Adrenal gland (tissue), 12 donors: ENCODE measurements around the gene CST4. TPM values are rescaled to one million over a fixed set of nuclear protein-coding genes. Genes with fewer than 3 reads are reported as not detected.
"Not testable (repeated sequence)": the region's sequence is repeated elsewhere in the genome, so short reads cannot be mapped to it uniquely, and the experiment has no call there.

Experiments
- DNase-seq, 7 donors: peaks; one replicate each; pipeline ENCODE4 v3.0.0-alpha.2; 2019 to 2020
- H3K27ac ChIP-seq, 5 donors: fragments of 200-600 bp; sonication (generic) in 4 of 5; 1 replicate in 3 of 5; 2 replicates in 2 of 5; pipeline versions ENCODE4 v1.5.1 to v1.8.0; 2016 to 2020; ENCODE audit warnings: mild to moderate bottlenecking in 1 of 5
- H3K27me3 ChIP-seq: fragments of 200-600 bp; 2 replicates; pipeline ENCODE4 v1.8.0; 2021
- H3K36me3 ChIP-seq, 2 donors: fragments of 200-600 bp; replicated peaks in 1 of 2; 1 replicate in 1 of 2; 2 replicates in 1 of 2; pipeline versions ENCODE4 v1.5.1 to v1.8.0; 2018 to 2022
- H3K4me1 ChIP-seq, 2 donors: fragments of 200-600 bp; replicated peaks in 1 of 2; 1 replicate in 1 of 2; 2 replicates in 1 of 2; pipeline versions ENCODE4 v1.5.1 to v1.8.0; 2018 to 2021
- H3K4me3 ChIP-seq, 4 donors: fragments of 200-600 bp; sonication (generic) in 3 of 4; one replicate each; pipeline ENCODE4 v1.5.1; 2016 to 2018
- H3K9me3 ChIP-seq, 3 donors: fragments of 200-600 bp; sonication (generic) in 1 of 3; replicated peaks in 1 of 3; 1 replicate in 2 of 3; 2 replicates in 1 of 3; pipeline versions ENCODE4 v1.5.1 to v1.8.0; 2016 to 2021
- POLR2A ChIP-seq, 2 donors: fragments of 450-650 bp; IDR thresholded peaks; one replicate each; pipeline ENCODE4 v1.6.1; 2017; ENCODE audit warnings: antibody characterized with exemption in 2 of 2, mild to moderate bottlenecking in 2 of 2, moderate library complexity in 1 of 2
- WGBS, 4 donors: extraction: QIAGEN DNeasy Blood & Tissue Kit in 2 of 4; methylation state at CpG; one replicate each; pipeline versions ENCODE4 v1.1.5 to v1.1.7; 2013 to 2017; 5-methylcytosine and 5-hydroxymethylcytosine counted together
- intact Hi-C, 2 donors: fragments of 100-400 bp; cut with DNase I; formaldehyde crosslinking; loops; one replicate each; pipeline versions ENCODE4 v1.14.1 to v1.15.0; 2022 to 2023
- polyA plus RNA-seq, 3 donors: library from polyadenylated mRNA; stranded (reverse); fragments of 200-250 nt in 2 of 3; fragments of 350-450 nt in 1 of 3; fragmentation: Illumina TruSeq in 1 of 3; extraction: RNeasy Lipid Tissue Mini Kit (QIAGEN cat#74804) in 1 of 3; gene quantifications; one replicate each; pipeline ENCODE4 v1.2.3, GENCODE V29; 2013 to 2014
- total RNA-seq, 9 donors: library from RNA; depleted of rRNA in 4 of 9; stranded (reverse); fragments of >200 nt in 4 of 9; fragments of 120-200 nt in 1 of 9; fragmentation: NEBNext Ultra II Directional in 1 of 9; extraction: Animal tissue kit (Norgen Biotek cat#: 25700) in 1 of 9; gene quantifications; one replicate each; pipeline versions ENCODE4 v1.1.0 to v1.2.4, GENCODE V29; 2013 to 2023
- TF ChIP-seq, protein P1 (sequence below), 6 experiments: fragments of 450-650 bp in 4 of 6; fragments of 200-600 bp in 2 of 6; sonication (generic) in 1 of 6; IDR thresholded peaks; 1 replicate in 5 of 6; 2 replicates in 1 of 6; pipeline versions ENCODE4 v1.5.1 to v1.8.0; 2016 to 2021; ENCODE audit warnings: antibody characterized with exemption in 6 of 6, mild to moderate bottlenecking in 2 of 6, moderate library complexity in 1 of 6
- donor health status: healthy with polysubstance abuse.
- donor health status: Bipolar disorder and iron deficiency.
- donor health status: DM: yes; HTN: yes; CAD: no.
- donor health status: DM: no; HTN: no; CAD: no.
- donor health status: DM: no; HTN: no; CAD: no.
- donor health status: DM: yes; HTN: yes; CAD: no.

Gene CST4
- total and polyA plus RNA-seq, 12 donors: not detected

DNA sequence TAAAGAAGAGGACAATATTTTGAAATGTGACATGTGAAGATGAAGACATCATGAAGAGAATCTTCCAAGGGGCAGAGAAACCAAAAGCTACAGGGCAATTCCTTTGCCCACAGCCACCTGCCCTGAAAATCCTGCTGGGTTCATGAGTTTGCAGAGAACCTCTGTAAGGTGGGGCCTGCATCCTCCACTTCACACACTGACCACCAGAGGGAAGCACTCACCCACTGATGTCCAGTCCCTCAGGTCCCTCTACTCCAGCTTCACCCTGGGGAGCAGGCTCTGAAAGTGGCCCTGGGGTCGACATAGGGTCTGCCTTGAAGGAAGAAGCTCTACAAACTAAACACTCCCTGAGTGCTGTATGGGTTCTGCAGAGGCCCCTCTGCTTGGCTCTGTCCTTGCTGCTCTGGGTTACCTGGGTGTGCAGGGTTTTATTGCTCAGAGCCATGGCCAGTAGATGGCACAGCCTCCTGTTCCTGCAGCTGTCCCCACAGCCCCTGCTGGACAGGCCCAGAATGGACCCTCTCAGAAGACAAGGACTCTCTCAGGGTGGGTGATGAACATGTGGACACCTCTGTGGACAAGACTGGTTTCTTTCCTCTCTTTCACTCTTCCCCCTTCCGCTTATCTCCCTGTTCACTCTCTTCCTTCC, 34.9 kb upstream of the CST4 start:
- H3K36me3 ChIP-seq, H3K4me3 ChIP-seq, H3K27me3 ChIP-seq, H3K27ac ChIP-seq, H3K4me1 ChIP-seq, intact Hi-C loops, H3K9me3 ChIP-seq: not testable (repeated sequence)
- DNase-seq: peak in 5 of 7 donors; percentile 17 to 59 (median 48)
- WGBS, 4 donors: 42 to 94% (median 43%) methylated on average over 1 to 2 of the region's 2 CpGs
- TF ChIP-seq, protein P1, sequence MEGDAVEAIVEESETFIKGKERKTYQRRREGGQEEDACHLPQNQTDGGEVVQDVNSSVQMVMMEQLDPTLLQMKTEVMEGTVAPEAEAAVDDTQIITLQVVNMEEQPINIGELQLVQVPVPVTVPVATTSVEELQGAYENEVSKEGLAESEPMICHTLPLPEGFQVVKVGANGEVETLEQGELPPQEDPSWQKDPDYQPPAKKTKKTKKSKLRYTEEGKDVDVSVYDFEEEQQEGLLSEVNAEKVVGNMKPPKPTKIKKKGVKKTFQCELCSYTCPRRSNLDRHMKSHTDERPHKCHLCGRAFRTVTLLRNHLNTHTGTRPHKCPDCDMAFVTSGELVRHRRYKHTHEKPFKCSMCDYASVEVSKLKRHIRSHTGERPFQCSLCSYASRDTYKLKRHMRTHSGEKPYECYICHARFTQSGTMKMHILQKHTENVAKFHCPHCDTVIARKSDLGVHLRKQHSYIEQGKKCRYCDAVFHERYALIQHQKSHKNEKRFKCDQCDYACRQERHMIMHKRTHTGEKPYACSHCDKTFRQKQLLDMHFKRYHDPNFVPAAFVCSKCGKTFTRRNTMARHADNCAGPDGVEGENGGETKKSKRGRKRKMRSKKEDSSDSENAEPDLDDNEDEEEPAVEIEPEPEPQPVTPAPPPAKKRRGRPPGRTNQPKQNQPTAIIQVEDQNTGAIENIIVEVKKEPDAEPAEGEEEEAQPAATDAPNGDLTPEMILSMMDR (IDR thresholded peaks at IDR 0.05): peak in 4 of 6 experiments; percentile 25 to 45 (median 38)

DNA sequence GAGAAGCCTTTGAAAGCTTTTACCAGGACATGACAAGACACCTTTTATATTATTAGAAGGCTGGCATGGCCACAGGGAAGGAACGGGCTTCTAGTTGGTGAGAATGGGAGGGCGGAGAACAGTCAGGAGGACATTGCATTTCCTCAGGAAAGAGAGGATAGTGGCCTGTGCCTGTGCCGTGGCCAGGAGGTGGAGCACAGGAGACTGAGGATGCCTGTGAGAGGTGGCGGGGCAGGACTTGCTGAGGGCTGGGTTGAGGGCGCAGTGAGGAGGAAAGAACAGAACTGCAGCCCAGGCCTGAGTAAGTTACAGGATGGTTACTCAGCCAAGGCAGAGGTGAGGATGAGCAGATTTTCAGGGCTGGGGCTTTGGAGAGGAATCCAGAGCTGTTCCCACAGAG, 34.0 kb upstream of the CST4 start:
- H3K27ac ChIP-seq, H3K4me3 ChIP-seq, intact Hi-C loops, H3K4me1 ChIP-seq, H3K27me3 ChIP-seq, H3K36me3 ChIP-seq, DNase-seq, H3K9me3 ChIP-seq: not testable (repeated sequence)
- WGBS, 4 donors: 63 to 81% (median 67%) methylated on average over 5 of the region's 5 CpGs

DNA sequence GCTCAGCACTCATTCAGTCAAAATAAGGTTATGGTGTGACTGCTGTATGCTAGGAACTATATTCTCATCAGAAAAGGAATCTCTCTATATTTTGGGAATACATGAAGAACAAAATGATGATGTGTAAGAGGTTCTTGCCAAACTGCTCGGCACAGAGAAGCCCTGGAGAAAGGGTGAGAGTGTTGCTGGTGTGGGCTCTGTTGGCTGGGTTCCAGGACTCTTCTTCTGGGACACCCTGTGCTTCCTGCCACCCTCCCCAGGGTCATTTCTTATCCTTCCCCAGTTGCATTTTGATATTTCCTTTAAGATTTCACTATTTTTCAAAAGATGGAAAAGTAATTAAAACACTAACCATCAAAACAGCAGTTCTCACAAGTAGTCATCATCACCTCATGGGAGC, 33.1 kb upstream of the CST4 start:
- Histone ChIP-seq H3K4me1 (no peaks in the 10 kb centered on the region), H3K36me3 (no peaks in the 10 kb centered on the region), H3K9me3 (no peaks in the 10 kb centered on the region), H3K4me3 (no peak overlapping the region), H3K27me3 (no peaks in the 10 kb centered on the region), H3K27ac (no peak overlapping the region)
- DNase-seq: peak in 1 of 7 donors; percentile 10
- 12 to 55% (median 33%) methylated on average over 1 of the region's 1 CpG for WGBS, 4 donors
- intact Hi-C loops: no loop called here
- TF ChIP-seq, protein P1 (IDR thresholded peaks at IDR 0.05): no peak
- TF ChIP-seq POLR2A (IDR thresholded peaks at IDR 0.05): no peak

DNA sequence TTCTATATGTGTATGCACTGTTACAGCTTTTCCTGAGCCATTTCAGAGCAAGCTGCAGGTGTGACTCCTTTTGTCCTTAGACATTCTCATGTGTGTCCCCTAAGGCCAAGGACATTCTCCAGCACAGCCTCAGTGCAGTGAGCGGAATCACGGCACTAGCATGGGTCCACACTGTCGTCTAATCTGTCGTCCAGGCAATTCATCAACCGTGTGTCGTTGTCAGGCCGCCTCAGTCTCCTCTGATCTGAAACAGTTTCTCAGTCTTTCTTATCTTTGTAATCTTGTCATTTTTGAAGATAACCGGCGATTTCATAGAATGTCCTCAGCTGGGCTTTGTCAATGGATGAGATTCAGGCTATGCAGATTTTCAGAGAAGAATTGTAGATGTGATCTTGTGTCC, 30.5 kb upstream of the CST4 start:
- DNase-seq, H3K27me3 ChIP-seq, H3K4me3 ChIP-seq, intact Hi-C loops, H3K27ac ChIP-seq, H3K36me3 ChIP-seq, H3K9me3 ChIP-seq, H3K4me1 ChIP-seq: not testable (repeated sequence)
- 32 to 38% (median 35%) methylated on average over 9 of the region's 9 CpGs for WGBS, 4 donors

DNA sequence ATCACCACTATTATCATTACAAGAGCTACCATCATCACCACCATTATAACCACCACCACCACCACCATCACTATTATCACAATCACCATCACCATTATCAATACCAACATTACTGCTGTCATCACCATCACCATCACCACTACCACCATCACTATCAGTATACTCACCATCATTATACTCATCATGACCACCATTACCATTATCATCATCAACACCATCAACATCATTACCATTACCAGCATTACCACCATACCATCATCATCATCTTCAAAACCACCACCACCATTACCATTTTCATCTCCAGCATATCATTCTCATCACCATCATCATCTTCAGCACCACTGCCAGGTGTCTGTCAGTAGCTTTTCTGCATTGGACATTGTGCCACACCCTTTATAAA, 22.9 kb upstream of the CST4 start:
- intact Hi-C loops, DNase-seq: not testable (repeated sequence)

DNA sequence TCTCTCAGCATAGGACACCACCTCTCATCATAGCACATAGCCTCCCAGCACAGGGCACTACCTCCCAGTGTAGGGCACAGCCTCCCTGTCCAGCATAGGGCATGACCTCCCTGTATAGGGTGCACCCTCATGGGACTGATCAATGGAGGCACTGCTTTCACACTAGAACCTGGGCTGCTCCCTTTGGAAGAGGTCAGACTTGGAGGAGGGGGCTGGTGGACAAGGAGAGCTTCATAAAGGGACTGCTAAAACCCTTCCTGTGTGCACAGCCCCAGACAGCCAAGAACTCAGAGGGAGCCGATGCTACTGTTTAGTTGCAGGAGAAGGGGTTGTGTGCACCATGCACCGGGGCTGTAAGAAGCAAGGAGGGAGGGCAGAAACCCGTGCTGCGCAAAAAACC, 21.9 kb upstream of the CST4 start:
- TF ChIP-seq, protein P1 (IDR thresholded peaks at IDR 0.05): no peak
- TF ChIP-seq POLR2A (IDR thresholded peaks at IDR 0.05): no peak
- no peak overlapping the region for H3K27ac ChIP-seq
- no peaks in the 10 kb centered on the region for H3K27me3 ChIP-seq
- H3K4me3 ChIP-seq: no peak overlapping the region
- DNase-seq: no peak
- no peaks in the 10 kb centered on the region for H3K9me3 ChIP-seq
- 83 to 91% (median 88%) methylated on average over 4 of the region's 4 CpGs for WGBS, 4 donors
- intact Hi-C loops: no loop called here
- no peaks in the 10 kb centered on the region for H3K4me1 ChIP-seq
- no peaks in the 10 kb centered on the region for H3K36me3 ChIP-seq

More for the DNA sequence above, 22.9 kb upstream of the CST4 start:
- H3K27me3 ChIP-seq, H3K4me3 ChIP-seq, H3K36me3 ChIP-seq, H3K9me3 ChIP-seq, H3K4me1 ChIP-seq, H3K27ac ChIP-seq: not testable (repeated sequence)
